ENCODE results near the gene VWA3B. TPM values are rescaled to one million over a fixed set of nuclear protein-coding genes. Genes with fewer than 3 reads are reported as not detected.

The VWA3B gene
- total and polyA plus RNA-seq, 2 experiments from 2014 or later = not detected

- no peak overlapping the region for H2AFZ ChIP-seq
- no peak overlapping the region for H3K4me3 ChIP-seq
- DNase-seq = no peak
- H4K20me1 ChIP-seq (ENCODE audit: insufficient read depth) = no peaks in the 10 kb centered on the region
- no peak overlapping the region for H3K4me2 ChIP-seq (ENCODE audit: unreplicated experiment)
- H3K27ac ChIP-seq = no peak overlapping the region
- H3K4me1 ChIP-seq (ENCODE audit: insufficient read depth) = 0 out of 2 replicates have a peak, but pooled peaks cover 8% of the 10 kb centered on the region
- no peak for TF ChIP-seq EZH2phosphoT487 (IDR thresholded peaks at IDR 0.05; ENCODE audit: insufficient read depth, low read depth)
- no peak for TF ChIP-seq EZH2 (IDR thresholded peaks at IDR 0.05; ENCODE audit: insufficient read depth, poor library complexity, severe bottlenecking)
- H3K79me2 ChIP-seq (ENCODE audit: insufficient read depth) = no peaks in the 10 kb centered on the region
- 0 out of 2 replicates have a peak, but pooled peaks cover 3% of the 10 kb centered on the region for H3K27me3 ChIP-seq (replicated peaks; ENCODE audit: insufficient read depth)
- 70 to 79% methylated on average over 4 of the region's 4 CpGs for WGBS, 2 experiments (ENCODE audit: low coverage in 1 of 2, low lambda C conversion rate in 2 of 2, missing lambda C conversion rate in 2 of 2)
- no peaks in the 10 kb centered on the region for H3F3A ChIP-seq (ENCODE audit: insufficient read depth)
- H3K9me2 ChIP-seq (ENCODE audit: insufficient read depth) = no peaks in the 10 kb centered on the region
- H3K36me3 ChIP-seq (ENCODE audit: low read depth) = no peaks in the 10 kb centered on the region
- H3K9me3 ChIP-seq (ENCODE audit: low read depth) = no peaks in the 10 kb centered on the region
- H3K9ac ChIP-seq = no peak overlapping the region
- in situ Hi-C loops (cut with MboI) = no loop called here
Observed at GRCh38 chr2:98161186-98161585, 74.2 kb downstream of the VWA3B start.

GRCh38 chr2:98164256-98164655 lies 77.3 kb downstream of the VWA3B start:
- no peak overlapping the region for H3K9ac ChIP-seq
- no peaks in the 10 kb centered on the region for H3F3A ChIP-seq (ENCODE audit: insufficient read depth)
- no peaks in the 10 kb centered on the region for H3K9me3 ChIP-seq (ENCODE audit: low read depth)
- no peak overlapping the region for H2AFZ ChIP-seq
- 83 to 91% methylated on average over 2 of the region's 2 CpGs for WGBS, 2 experiments (ENCODE audit: low coverage in 1 of 2, low lambda C conversion rate in 2 of 2, missing lambda C conversion rate in 2 of 2)
- H3K36me3 ChIP-seq (ENCODE audit: low read depth) = no peaks in the 10 kb centered on the region
- DNase-seq = no peak
- H3K79me2 ChIP-seq (ENCODE audit: insufficient read depth) = no peaks in the 10 kb centered on the region
- H4K20me1 ChIP-seq (ENCODE audit: insufficient read depth) = no peaks in the 10 kb centered on the region
- 0 out of 2 replicates have a peak, but pooled peaks cover 8% of the 10 kb centered on the region for H3K4me1 ChIP-seq (ENCODE audit: insufficient read depth)
- TF ChIP-seq EZH2 (IDR thresholded peaks at IDR 0.05; ENCODE audit: insufficient read depth, poor library complexity, severe bottlenecking) (no peak), EZH2phosphoT487 (IDR thresholded peaks at IDR 0.05; ENCODE audit: insufficient read depth, low read depth) (no peak)
- no peaks in the 10 kb centered on the region for H3K9me2 ChIP-seq (ENCODE audit: insufficient read depth)
- no peak overlapping the region for H3K4me2 ChIP-seq (ENCODE audit: unreplicated experiment)
- H3K27me3 ChIP-seq (replicated peaks; ENCODE audit: insufficient read depth) = no peaks in the 10 kb centered on the region; the same call in 1 of the 2 replicates
- in situ Hi-C loops (cut with MboI) = no loop called here
- H3K4me3 ChIP-seq = no peak overlapping the region
- H3K27ac ChIP-seq = no peak overlapping the region

- DNase-seq = no peak
- Histone ChIP-seq H3K4me2 (ENCODE audit: unreplicated experiment) (no peak overlapping the region), H4K20me1 (ENCODE audit: insufficient read depth) (no peaks in the 10 kb centered on the region), H3K36me3 (ENCODE audit: low read depth) (no peaks in the 10 kb centered on the region), H3K4me1 (ENCODE audit: insufficient read depth) (0 out of 2 replicates have a peak, but pooled peaks cover 8% of the 10 kb centered on the region), H3K9ac (no peak overlapping the region), H3K79me2 (ENCODE audit: insufficient read depth) (no peaks in the 10 kb centered on the region), H3F3A (ENCODE audit: insufficient read depth) (no peaks in the 10 kb centered on the region), H3K27me3 (replicated peaks; ENCODE audit: insufficient read depth) (no peaks in the 10 kb centered on the region; the same call in 1 of the 2 replicates), H3K27ac (no peak overlapping the region), H2AFZ (no peak overlapping the region), H3K9me2 (ENCODE audit: insufficient read depth) (no peaks in the 10 kb centered on the region), H3K4me3 (no peak overlapping the region), H3K9me3 (ENCODE audit: low read depth) (no peaks in the 10 kb centered on the region)
- in situ Hi-C loops (cut with MboI) = no loop called here
- no peak for TF ChIP-seq EZH2 (IDR thresholded peaks at IDR 0.05; ENCODE audit: insufficient read depth, poor library complexity, severe bottlenecking)
- no peak for TF ChIP-seq EZH2phosphoT487 (IDR thresholded peaks at IDR 0.05; ENCODE audit: insufficient read depth, low read depth)
- WGBS, 2 experiments (ENCODE audit: low coverage in 1 of 2, low lambda C conversion rate in 2 of 2, missing lambda C conversion rate in 2 of 2) = 75 to 81% methylated on average over 5 of the region's 5 CpGs
Observed at GRCh38 chr2:98165516-98166071, 78.6 kb downstream of the VWA3B start.

GRCh38 chr2:98167916-98168315 lies 80.9 kb downstream of the VWA3B start:
- Histone ChIP-seq H3K4me3 (no peak overlapping the region), H3K4me2 (ENCODE audit: unreplicated experiment) (no peak overlapping the region), H2AFZ (no peak overlapping the region), H3K27me3 (replicated peaks; ENCODE audit: insufficient read depth) (no peaks in the 10 kb centered on the region; the same call in 1 of the 2 replicates), H3K36me3 (ENCODE audit: low read depth) (no peaks in the 10 kb centered on the region), H3K79me2 (ENCODE audit: insufficient read depth) (no peaks in the 10 kb centered on the region), H4K20me1 (ENCODE audit: insufficient read depth) (no peaks in the 10 kb centered on the region), H3K9me2 (ENCODE audit: insufficient read depth) (no peaks in the 10 kb centered on the region), H3K4me1 (ENCODE audit: insufficient read depth) (0 out of 2 replicates have a peak, but pooled peaks cover under 1% of the 10 kb centered on the region), H3F3A (ENCODE audit: insufficient read depth) (no peaks in the 10 kb centered on the region), H3K27ac (no peak overlapping the region), H3K9ac (no peak overlapping the region), H3K9me3 (ENCODE audit: low read depth) (no peaks in the 10 kb centered on the region)
- WGBS, 2 experiments (ENCODE audit: low coverage in 1 of 2, low lambda C conversion rate in 2 of 2, missing lambda C conversion rate in 2 of 2) = 58 to 65% methylated on average over 2 of the region's 2 CpGs
- in situ Hi-C loops (cut with MboI) = no loop called here
- TF ChIP-seq EZH2phosphoT487 (IDR thresholded peaks at IDR 0.05; ENCODE audit: insufficient read depth, low read depth) (no peak), EZH2 (IDR thresholded peaks at IDR 0.05; ENCODE audit: insufficient read depth, poor library complexity, severe bottlenecking) (no peak)
- DNase-seq = no peak
